Smooth muscle cell (in vitro differentiated cells): ENCODE measurements around the gene MSL1. TPM values are rescaled to one million over a fixed set of nuclear protein-coding genes. Genes with fewer than 3 reads are reported as not detected.
A peak's percentile ranks its signal among the peaks of the same experiment; 100 is the strongest.

ENCODE experiments used
- DNase-seq: peaks from one replicate; lab custom pipeline; 2025; ENCODE audit not compliant: unreplicated experiment; lab: John Stamatoyannopoulos, UW
- H2AFZ ChIP-seq: fragments of 200-600 bp; sonication (generic); 2 replicates; pipeline ENCODE4 v1.6.0; 2016; ENCODE audit warnings: antibody characterized with exemption, low read depth, mild to moderate bottlenecking
- H3F3A ChIP-seq: fragments of 200-600 bp; sonication (generic); 2 replicates; pipeline ENCODE4 v1.6.0; 2017; ENCODE audit warnings: antibody characterized with exemption, low read depth
- H3K27ac ChIP-seq: fragments of 200-600 bp; sonication (generic); 2 replicates; pipeline ENCODE4 v1.5.1; 2016; ENCODE audit warnings: low read depth, mild to moderate bottlenecking
- H3K27me3 ChIP-seq: fragments of 200-600 bp; sonication (generic); 2 replicates; pipeline ENCODE4 v1.6.1; 2016; ENCODE audit warnings: low read depth, mild to moderate bottlenecking
- H3K36me3 ChIP-seq: fragments of 200-600 bp; sonication (generic); 2 replicates; pipeline ENCODE4 v1.5.1; 2016; ENCODE audit warnings: low read depth
- H3K4me1 ChIP-seq: fragments of 200-600 bp; sonication (generic); 2 replicates; pipeline ENCODE4 v1.5.1; 2016; ENCODE audit warnings: low read depth
- H3K4me2 ChIP-seq: fragments of 200-600 bp; sonication (generic); 2 replicates; pipeline ENCODE4 v1.6.0; 2016; ENCODE audit warnings: mild to moderate bottlenecking
- H3K4me3 ChIP-seq: fragments of 200-600 bp; sonication (generic); 2 replicates; pipeline ENCODE4 v1.5.1; 2016; ENCODE audit warnings: mild to moderate bottlenecking
- H3K79me2 ChIP-seq: fragments of 200-600 bp; sonication (generic); 2 replicates; pipeline ENCODE4 v1.6.0; 2016; ENCODE audit warnings: low read depth, mild to moderate bottlenecking
- H3K9ac ChIP-seq: fragments of 200-600 bp; sonication (generic); 2 replicates; pipeline ENCODE4 v1.6.0; 2016; ENCODE audit warnings: low read depth
- H3K9me3 ChIP-seq: fragments of 200-600 bp; sonication (generic); replicated peaks from 2 replicates; pipeline ENCODE4 v1.5.1; 2016; ENCODE audit warnings: low read depth
- H4K20me1 ChIP-seq: fragments of 200-600 bp; sonication (generic); 2 replicates; pipeline ENCODE4 v1.6.0; 2016; ENCODE audit warnings: low read depth
- WGBS: methylation state at CpG from one replicate; pipeline ENCODE4 v1.1.7; 2016; ENCODE audit warnings: low lambda C conversion rate; 5-methylcytosine and 5-hydroxymethylcytosine counted together
- polyA plus RNA-seq: library from polyadenylated mRNA; unstranded; fragments of >200 nt; fragmentation: Nextera tagmentation; extraction: Ambion mirVana; gene quantifications from 2 replicates; pipeline ENCODE4 v1.2.1, GENCODE V29; 2016
- total RNA-seq: library from RNA; depleted of rRNA; stranded (reverse); fragments of >200 nt; gene quantifications from 2 replicates; pipeline ENCODE4 v1.2.3, GENCODE V29; 2014
- TF ChIP-seq, protein P1 (sequence below): fragments of 200-600 bp; sonication (generic); IDR thresholded peaks from 2 replicates; pipeline ENCODE4 v1.5.1; 2017; ENCODE audit warnings: borderline replicate concordance, mild to moderate bottlenecking, antibody characterized with exemption; ENCODE audit not compliant: insufficient read depth, poor library complexity, severe bottlenecking

Gene MSL1
- total and polyA plus RNA-seq, 2 experiments from 2014 or later: 24.6 to 74.9 TPM

DNA sequence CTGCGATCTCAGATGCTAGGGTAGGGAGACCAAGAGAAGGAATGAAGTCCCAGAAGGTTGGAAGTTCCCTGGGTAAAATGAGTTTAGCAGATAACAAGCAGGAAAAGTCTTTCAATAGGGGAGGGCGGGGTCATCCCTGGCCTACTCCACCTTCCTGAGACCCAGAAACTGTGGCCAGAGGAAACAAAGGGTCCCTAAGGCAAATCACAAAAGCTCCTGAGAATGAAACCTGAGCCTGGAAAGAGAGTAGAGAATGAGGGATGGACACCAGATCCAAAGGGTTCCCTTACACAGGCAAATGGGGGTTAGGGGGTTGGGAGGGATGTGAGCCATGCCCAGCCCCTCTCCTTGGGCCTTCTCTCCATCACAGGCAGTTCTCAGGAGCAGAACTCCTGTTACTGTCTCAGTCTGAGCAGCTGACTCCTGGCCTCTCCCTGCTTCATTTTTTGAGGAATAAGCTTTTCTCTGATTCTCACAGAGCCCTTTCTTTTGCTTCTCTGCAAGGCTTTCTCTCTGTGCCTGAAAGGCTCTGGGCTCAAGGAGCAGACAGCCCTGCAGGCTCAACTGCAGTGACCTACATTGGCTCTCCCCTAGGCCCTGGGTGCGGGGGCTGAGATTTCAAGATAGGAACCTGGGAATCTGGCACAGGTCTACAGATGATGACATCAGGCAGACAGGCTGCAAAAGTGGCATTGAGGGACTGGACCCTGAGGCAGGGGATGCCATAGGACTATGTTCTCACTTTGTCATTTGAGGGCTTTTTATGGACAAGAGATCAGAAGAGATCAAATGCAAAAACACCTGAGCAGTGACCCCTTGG, 11.5 kb upstream of the MSL1 start:
- Histone ChIP-seq H2AFZ (no peak overlapping the region), H3K9me3 (no peaks in the 10 kb centered on the region), H4K20me1 (no peaks in the 10 kb centered on the region), H3K36me3 (no peaks in the 10 kb centered on the region), H3K27ac (peak overlapping the region; percentile 95), H3K4me3 (no peak overlapping the region), H3K4me2 (peak overlapping the region; percentile 72), H3F3A (peaks cover 37% of the 10 kb centered on the region), H3K9ac (peak overlapping the region; percentile 6), H3K4me1 (peaks cover 57% of the 10 kb centered on the region), H3K27me3 (no peaks in the 10 kb centered on the region), H3K79me2 (no peaks in the 10 kb centered on the region)
- TF ChIP-seq, protein P1, sequence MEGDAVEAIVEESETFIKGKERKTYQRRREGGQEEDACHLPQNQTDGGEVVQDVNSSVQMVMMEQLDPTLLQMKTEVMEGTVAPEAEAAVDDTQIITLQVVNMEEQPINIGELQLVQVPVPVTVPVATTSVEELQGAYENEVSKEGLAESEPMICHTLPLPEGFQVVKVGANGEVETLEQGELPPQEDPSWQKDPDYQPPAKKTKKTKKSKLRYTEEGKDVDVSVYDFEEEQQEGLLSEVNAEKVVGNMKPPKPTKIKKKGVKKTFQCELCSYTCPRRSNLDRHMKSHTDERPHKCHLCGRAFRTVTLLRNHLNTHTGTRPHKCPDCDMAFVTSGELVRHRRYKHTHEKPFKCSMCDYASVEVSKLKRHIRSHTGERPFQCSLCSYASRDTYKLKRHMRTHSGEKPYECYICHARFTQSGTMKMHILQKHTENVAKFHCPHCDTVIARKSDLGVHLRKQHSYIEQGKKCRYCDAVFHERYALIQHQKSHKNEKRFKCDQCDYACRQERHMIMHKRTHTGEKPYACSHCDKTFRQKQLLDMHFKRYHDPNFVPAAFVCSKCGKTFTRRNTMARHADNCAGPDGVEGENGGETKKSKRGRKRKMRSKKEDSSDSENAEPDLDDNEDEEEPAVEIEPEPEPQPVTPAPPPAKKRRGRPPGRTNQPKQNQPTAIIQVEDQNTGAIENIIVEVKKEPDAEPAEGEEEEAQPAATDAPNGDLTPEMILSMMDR: no peak
- WGBS: 79% methylated on average over 3 of the region's 3 CpGs
- no peak for DNase-seq

DNA sequence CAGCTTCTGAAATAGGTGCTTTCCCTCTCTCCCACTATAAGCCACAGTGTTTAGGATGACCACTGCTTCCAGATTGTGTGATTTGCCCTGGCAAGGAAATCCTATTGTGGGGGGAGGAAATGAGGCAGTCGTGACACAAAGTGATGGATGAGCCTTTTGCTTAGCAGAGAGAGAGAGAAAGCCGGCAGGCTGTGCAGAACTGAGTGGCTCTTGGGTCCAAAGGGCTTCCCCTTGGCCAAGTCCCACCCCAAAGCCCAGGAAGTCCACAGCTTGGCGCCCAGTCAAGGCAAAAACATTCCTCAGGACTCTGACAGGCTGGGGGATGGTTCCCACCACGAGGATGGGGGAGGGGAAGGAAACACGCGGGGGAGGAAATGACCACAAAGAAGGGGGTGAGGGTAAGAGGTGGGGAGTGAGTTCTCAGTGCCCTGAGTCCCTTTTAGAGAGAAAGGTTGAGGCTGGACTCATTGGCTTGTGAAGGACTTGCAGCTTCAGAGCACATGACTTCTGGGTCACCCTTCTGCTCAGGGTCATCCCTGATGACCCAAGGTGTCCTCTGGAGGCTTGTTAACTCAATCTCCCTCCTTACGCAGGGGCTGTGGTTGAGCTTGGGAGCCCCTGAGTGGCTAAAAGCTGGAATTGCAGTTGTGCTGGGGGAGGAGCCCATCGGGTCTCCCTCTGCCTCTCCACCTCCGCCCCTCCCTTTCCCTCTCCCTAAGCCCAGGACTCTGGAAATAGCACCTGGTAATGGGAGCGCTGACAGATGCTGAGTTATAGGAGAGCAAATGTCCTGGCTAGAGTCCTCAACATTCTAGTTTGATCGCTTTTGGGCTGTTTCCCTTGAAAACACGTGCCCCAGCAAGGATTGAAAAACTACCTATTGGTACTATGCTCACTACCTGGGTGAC, 10.3 kb upstream of the MSL1 start:
- no peak overlapping the region for H3K4me3 ChIP-seq

DNA sequence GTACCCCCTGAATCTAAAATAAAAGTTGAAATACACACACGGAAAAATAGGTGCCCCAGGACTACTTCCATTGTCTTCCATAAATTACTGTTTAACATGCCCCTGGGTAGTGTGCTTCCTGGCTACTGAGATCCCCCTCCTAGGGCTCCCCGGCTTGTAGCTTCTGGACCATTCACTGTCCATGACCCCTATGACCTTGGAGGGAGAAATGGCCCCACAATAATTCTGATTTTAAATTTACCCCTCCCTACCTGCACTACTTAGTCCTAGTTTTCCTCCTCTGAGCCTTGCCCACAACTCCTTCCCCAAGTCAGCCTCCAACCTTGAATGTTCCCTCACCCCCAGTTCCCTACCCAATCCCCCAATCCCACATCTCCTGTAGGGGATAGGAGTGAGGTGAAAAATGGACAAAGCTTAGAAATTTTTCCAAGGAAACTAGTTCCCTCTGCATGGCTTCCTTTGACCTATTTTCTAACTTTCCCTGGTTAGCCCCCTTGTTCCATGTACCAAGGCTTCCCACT, 9.5 kb upstream of the MSL1 start:
- H3F3A ChIP-seq: peaks cover 31% of the 10 kb centered on the region
- H3K9me3 ChIP-seq: no peaks in the 10 kb centered on the region
- peak overlapping the region; percentile 72 for H3K4me2 ChIP-seq
- H3K4me1 ChIP-seq: peaks cover 46% of the 10 kb centered on the region
- H3K27ac ChIP-seq: peak overlapping the region; percentile 83
- TF ChIP-seq, protein P1: no peak
- 41% methylated on average over 2 of the region's 2 CpGs for WGBS
- H3K79me2 ChIP-seq: no peaks in the 10 kb centered on the region
- no peak overlapping the region for H3K4me3 ChIP-seq
- no peaks in the 10 kb centered on the region for H3K36me3 ChIP-seq
- no peaks in the 10 kb centered on the region for H3K27me3 ChIP-seq
- H4K20me1 ChIP-seq: no peaks in the 10 kb centered on the region
- no peak overlapping the region for H2AFZ ChIP-seq
- H3K9ac ChIP-seq: no peak overlapping the region
- no peak for DNase-seq

More for the DNA sequence above, 10.3 kb upstream of the MSL1 start:
- H3K79me2 ChIP-seq: no peaks in the 10 kb centered on the region
- no peaks in the 10 kb centered on the region for H3K27me3 ChIP-seq
- H3K4me2 ChIP-seq: peak overlapping the region; percentile 72
- peaks cover 37% of the 10 kb centered on the region for H3F3A ChIP-seq
- peak; percentile 55 for DNase-seq
- peak overlapping the region; percentile 10 for H3K9ac ChIP-seq
- no peaks in the 10 kb centered on the region for H3K36me3 ChIP-seq
- H3K9me3 ChIP-seq: no peaks in the 10 kb centered on the region
- 2% methylated on average over 10 of the region's 12 CpGs for WGBS
- no peaks in the 10 kb centered on the region for H4K20me1 ChIP-seq
- TF ChIP-seq, protein P1: peak; percentile 47
- H2AFZ ChIP-seq: no peak overlapping the region
- peaks cover 54% of the 10 kb centered on the region for H3K4me1 ChIP-seq
- H3K27ac ChIP-seq: peak overlapping the region; percentile 95
